GM19372 (cell line): ENCODE results near the gene C2CD4C.
"Not testable (repeated sequence)": the region's sequence is repeated elsewhere in the genome, so short reads cannot be mapped to it uniquely, and the experiment has no call there.

Experiments used
- ATAC-seq: cut with Tn5 transposase; IDR thresholded peaks from one replicate; pipeline ENCODE4 v1.9.1; 2021; ENCODE audit warnings: mild to moderate bottlenecking, low read depth, moderate library complexity; ENCODE audit not compliant: unreplicated experiment

C2CD4C gene

GRCh38 chr19:402786-403185 lies 6.2 kb downstream of the C2CD4C start:
- no peak for ATAC-seq

DNA sequence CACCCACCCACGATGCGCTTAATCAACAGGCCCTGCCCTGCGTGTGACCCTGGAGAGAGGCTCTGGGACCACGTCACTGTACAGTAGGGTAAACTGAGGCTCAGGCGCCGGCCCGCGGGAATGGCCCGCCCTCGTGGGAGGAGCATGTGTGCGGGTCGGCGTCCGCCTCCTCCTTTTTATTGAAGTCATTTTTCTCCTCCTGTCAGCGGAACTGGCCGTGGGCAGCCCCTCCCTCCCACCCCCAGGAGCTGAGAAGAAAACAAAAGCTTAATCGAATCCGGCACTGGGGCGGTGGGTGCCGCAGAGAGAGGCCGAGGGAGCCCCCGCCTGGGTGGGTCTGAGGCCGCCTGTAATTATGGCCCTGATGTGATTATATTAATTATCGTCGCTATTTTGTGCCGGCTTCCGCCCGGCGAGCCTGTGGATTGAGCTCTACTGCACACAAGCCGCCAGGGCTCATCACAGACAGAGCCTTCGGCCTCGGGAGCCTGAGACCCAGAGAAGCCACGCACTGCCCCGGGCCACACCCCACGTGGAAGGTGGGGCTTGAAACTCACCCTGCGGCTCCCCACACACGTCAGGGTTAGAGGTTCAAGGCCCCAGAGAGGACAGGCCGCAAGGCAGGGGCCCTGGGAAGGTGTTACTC lies 7.0 kb downstream of the C2CD4C start:
- ATAC-seq = no peak

- ATAC-seq = no peak
Measured at GRCh38 chr19:400976-401865, 7.7 kb downstream of the C2CD4C start.

DNA sequence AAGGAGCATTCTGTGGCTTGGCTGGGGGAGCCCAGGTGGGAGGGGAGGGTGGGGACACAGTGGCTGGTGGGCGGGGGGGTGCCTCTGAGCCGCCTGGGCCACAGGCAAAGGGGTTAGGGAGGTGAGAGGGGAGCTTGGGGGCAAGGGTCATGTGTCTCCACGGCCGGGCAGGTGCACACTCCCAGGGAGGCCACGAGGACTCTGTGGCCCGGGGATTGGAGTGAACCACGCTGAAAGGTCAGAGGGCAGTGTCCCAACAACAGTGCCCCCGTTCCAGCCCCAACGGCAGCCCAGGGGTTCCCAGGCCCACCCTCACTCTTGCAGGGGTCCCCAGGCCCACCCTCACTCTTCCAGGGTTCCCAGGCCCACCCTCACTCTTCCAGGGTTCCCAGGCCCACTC lies 9.6 kb downstream of the C2CD4C start:
- ATAC-seq = no peak

DNA sequence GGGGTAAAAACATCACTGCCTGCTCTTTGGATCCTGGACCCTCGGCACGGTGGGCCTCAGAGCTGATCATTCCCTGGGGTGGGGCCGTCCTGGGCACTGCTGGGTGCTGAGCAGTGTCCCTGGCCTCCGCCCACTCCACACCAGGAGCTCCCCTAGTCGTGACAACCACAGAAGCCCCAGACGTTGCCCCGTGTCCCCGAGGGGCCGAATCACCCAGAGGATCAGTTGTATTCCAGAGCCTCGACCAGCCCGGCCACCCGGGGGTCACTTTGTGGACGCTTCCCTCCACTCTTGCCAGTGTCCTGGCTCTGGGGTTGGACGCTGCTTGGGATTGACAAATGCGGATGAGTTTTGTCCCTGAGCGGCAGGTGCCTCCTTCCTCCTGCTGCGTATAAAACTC lies 10.2 kb downstream of the C2CD4C start:
- ATAC-seq = no peak

DNA sequence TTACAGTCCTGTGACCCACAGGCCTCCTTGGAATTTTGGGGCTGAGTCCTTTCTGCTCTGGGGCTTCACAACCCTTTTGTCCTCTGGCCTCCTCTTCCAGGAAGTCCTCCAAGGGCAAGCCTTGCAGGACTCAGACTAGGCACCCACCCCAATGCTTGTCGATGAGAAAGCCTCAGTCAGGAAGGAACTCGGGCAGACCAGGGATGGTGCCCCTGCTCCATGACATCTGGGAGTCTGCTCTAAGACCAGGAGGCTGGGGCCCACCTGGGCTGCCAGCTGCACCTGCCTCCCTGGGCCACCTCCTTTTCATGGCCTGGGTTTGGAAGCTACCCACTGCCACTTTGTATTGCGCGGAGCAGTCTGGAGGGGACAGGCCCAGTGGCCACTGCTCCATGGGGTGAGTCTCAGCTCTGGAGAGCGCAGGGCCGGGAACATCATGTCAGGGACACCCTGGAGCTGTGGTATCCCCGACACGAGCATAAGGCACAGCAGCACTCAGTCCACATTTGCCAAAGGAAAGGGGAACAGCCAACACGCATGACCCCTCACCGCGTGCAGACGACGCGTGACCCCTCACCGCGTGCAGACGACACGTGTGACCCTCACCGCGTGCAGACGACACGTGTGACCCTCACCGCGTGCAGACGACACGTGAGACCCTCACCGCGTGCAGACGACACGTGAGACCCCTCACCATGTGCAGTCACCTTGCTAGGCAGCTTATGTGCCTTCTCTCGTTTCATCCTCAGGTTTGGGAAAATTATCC lies 10.8 kb downstream of the C2CD4C start:
- no peak for ATAC-seq

DNA sequence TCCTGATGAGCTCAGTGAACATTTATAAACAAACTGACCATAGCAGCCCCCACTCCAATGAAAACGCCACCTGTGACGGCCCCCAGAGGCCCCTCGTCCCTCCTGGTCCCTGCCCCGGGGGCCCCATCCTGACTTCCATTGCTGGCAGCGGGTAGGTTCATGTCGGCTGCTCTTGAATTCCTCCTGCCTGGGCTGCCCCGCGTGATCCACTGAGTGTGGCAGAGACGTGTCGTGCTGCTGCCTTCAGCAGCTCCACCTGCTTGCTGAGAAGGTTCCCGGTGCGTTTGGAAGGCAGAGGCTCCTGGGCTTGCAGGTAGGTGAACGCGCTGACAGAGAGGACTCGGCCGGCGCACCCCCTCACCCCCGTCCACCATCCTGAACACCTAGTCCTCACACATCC lies 11.6 kb downstream of the C2CD4C start:
- ATAC-seq = no peak

DNA sequence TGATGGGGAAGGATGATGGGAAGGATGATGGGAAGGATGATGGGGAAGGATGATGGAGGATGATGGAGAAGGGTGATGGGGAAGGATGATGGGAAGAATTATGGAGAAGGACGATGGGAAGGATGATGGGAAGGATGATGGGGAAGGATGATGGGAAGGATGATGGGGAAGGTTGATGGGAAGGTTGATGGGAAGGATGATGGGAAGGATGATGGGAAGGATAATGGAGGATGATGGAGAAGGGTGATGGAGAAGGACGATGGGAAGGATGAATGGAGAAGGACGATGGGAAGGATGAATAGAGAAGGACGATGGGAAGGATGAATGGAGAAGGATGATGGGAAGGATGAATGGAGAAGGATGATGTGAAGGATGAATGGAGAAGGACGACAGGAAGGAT lies 13.5 kb downstream of the C2CD4C start:
- no peak for ATAC-seq

- not testable (repeated sequence) for ATAC-seq
Measured at GRCh38 chr19:394857-395256, 14.1 kb downstream of the C2CD4C start.

- not testable (repeated sequence) for ATAC-seq
Measured at GRCh38 chr19:393560-393959, 15.4 kb downstream of the C2CD4C start.

DNA sequence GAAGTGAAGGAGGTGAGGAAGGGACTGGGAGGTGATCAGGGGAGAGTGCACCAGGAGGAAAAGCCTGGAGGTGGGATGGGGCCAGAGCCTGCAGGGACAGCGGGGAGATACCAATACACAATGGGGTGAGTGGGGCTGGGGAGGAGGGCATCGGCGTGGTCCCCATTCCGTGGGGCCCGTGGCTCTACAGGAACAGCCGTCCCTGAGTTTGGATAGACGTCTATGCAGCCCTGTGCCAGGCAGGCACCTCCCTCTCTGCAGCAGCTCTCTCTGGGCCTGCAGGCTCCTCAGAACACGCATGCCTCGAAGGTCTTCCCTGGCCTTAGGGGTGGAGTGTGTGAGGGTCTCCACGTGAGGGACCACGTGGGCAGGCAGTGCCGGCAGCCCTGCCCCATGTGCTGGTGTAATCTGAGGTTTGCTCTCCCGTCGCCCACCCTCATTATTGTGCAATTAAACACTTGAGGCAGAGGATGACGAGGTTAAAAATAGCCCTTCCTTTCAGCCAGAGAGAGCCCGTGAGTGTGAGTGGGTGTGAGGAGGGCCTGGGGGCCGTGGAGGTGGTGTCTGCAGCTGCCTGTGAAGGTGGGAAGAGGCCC lies 16.5 kb downstream of the C2CD4C start:
- ATAC-seq = no peak

DNA sequence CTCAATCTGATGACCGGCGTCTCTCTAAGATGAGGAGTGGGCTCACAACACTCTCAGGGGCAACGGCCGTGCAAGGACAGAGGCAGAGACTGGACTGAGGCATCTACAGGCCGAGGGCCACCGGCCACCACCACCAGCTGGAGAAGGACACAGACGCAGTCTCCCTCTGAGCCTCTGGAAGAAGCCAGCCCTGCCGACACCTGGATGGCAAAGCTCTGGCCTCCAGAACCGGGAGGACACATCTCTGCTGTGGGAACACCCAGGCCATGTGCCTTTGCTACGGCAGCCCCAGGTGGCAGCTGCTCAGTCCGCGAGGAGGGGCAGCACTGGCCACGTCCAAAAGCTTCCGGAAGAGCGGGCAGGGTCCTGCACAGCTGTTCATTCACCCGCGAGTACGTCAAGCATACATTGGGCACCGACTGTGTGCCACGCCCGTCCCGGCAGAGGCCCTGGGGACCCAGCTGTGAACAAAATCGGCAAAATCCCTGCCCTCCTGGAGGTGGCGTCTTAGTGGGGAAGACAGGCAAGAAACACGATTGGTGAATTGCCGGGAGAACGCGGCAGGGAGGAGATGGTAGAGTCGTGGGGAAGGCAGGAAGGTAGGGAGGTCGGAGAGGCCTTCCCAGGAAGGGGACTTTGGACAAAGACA lies 17.1 kb downstream of the C2CD4C start:
- no peak for ATAC-seq

GRCh38 chr19:391207-391557 lies 17.8 kb downstream of the C2CD4C start:
- no peak for ATAC-seq

- no peak for ATAC-seq
Measured at GRCh38 chr19:390386-391206, 18.4 kb downstream of the C2CD4C start.

DNA sequence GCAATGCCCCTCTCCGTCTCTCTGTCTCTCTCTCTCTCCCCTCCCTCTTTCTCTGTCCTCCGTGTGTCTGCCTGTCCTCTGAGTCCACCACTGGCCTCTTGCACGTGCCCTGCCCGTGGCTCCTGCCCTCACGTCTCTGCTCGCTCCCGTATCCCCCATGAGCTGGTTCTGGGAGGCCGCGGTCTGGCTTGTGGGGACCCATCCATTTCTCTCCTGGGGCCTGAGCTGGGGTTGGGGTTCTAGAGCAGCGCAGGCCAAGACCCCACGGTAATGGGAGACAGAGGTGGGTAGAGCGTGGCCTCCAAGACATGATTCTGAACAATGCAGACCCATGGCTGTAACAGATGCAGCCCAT lies 19.0 kb downstream of the C2CD4C start:
- ATAC-seq = no peak

- no peak for ATAC-seq
Measured at GRCh38 chr19:389255-389934, 19.6 kb downstream of the C2CD4C start.

DNA sequence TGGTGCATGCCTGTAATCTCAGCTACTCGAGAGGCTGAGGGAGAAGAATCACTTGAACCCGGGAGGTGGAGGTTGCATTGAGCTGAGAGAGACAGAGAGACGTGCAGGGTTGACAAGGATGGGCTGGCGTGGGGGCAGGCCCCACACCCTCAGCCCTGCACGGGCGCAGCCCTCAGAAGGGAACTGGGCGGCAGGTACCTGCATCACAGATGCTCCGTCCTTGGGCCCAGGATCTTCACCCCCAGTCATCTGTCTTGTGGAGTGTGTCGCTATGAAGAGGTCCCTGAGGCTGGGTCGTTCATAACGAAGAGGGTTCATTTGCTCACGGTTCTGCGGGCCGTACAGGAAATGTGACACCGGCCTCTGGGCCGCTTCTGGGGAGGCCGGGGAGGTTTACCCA lies 20.3 kb downstream of the C2CD4C start:
- ATAC-seq = no peak

- ATAC-seq = no peak
Measured at GRCh38 chr19:387777-388176, 21.2 kb downstream of the C2CD4C start.

DNA sequence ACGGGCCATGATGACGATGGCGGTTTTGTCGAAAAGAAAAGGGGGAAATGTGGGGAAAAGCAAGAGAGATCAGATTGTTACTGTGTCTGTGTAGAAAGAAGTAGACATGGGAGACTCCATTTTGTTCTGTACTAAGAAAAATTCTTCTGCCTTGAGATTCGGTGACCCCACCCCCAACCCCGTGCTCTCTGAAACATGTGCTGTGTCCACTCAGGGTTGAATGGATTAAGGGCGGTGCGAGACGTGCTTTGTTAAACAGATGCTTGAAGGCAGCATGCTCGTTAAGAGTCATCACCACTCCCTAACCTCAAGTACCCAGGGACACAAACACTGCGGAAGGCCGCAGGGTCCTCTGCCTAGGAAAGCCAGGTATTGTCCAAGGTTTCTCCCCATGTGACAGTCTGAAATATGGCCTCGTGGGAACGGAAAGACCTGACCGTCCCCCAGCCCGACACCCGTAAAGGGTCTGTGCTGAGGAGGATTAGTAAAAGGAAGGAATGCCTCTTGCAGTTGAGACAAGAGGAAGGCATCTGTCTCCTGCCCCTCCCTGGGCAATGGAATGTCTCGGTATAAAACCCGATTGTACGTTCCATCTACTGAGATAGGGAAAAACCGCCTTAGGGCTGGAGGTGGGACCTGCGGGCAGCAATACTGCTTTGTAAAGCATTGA lies 22.2 kb downstream of the C2CD4C start:
- not testable (repeated sequence) for ATAC-seq
